EH (cell line): Measurements from ENCODE around the gene NAA50.

ENCODE experiments used
- DNase-seq: peaks from one replicate; pipeline ENCODE4 v3.0.0-alpha.2; 2015; ENCODE audit warnings: low read depth

The NAA50 gene

DNA sequence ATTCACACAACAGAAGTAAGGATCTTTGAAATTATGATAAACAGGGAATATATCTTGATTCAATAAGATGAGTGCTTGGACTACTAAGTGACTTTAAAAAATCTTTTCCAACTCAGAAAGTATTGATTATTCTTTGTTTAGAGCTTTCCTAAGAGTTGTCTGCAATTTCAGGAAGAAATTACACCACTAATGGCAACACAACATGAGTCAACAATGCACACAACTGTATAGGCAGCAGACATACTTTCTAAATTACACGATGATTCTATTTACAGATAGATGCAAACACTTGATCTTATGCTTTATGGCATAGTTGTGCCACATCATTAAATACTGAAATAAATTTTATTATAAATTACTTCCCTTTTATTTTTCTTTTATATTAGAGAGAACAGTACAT, 4.4 kb downstream of the NAA50 start:
- DNase-seq = no peak

DNA sequence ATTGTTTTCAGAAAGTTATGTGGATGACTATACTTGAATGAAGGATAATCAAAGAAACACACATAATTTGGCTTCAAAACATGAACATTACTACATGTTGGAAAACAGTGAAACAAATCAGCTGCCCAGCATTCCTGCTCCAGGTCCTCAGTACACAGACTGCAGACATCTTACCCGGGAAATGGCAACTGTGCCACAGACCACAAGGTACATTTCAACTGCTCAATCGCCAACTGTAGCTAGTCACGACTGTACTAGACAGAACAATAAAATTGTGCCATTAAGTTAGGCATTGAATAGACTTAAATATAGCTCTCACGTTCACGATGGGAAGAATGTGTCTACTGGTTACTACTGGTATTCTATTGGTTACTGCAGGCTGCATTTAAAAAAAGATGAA, 5.0 kb downstream of the NAA50 start:
- DNase-seq = peak; percentile 32

DNA sequence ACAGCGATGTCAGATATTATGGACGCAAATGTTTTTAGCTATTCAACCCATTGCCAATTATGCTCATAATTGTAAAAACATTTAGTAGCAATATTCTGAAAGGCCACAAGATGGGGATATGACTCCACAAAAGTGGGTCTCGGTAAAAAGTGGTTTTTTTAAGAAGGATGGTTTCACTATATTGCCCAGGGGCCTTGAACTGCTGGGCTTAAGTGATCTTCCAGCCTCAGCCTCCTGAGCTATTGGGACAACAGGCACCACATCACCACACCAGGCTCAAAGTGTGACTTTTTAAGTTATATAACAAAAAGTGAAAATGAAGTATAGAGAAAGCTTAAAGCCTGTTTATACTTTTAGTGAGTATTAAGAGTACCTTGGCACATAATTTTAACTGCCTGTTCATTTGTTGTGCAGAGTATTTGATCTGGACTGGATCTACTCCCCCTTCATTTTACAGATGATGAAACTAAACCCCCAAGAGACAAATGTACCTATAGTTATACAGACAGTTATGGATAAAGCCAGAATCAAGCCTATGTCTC, 9.4 kb downstream of the NAA50 start:
- peak; percentile 74 for DNase-seq

DNA sequence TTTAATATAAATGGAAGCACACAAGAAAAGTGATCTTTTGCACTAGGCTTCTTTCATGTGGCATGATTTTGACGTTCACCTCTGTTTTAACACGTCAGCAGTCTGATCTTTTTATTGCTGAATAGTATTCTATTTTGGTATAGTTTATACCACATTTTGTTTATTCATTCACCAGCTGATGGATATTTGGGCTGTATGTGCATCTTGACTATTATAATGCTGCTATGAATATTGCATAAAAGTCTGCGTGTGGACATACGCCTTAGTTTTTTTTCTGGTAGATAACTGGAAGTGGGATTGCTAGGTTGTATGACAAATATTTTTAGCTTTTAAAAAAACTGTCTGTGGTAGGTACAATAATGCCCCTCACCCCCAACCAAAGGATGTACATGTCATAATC, 14.4 kb downstream of the NAA50 start:
- no peak for DNase-seq

DNA sequence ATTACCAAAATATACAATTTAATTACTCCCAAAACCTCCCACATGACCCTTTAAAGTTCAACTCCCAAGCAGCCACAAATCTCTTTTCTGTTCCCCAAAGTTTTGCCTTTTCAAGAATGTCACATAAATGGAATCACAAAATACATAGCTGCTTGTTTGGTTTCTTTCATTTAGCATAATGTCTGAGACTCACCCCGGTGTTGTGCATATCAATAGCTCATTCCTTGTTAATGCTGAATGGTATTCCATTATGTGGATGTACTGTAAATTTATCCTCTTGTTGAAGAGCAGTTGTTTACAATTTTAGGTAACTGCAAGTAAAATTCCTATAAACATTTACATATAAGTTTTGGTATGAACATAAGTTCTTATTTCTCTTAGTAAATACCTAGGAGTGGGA, 15.5 kb downstream of the NAA50 start:
- DNase-seq = no peak

DNA sequence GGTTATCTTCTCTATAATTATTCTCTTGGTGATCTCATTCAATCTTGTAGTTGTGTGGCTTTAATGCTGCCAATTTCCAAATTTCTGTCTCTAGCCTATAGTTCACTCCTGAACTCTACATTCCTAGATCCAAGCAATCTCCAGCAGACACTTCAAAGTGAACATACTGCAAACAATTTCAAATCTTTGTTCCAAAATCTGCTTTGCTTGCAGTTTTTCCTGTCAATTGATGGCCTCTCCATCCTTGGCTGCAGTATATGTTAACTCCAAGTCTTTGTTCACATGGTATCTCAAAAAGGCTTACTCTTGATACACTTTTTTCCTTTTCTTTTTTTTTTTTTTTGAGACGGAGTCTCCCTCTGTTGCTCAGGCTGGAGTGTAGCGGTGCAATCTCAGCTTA, 17.4 kb downstream of the NAA50 start:
- DNase-seq = no peak

DNA sequence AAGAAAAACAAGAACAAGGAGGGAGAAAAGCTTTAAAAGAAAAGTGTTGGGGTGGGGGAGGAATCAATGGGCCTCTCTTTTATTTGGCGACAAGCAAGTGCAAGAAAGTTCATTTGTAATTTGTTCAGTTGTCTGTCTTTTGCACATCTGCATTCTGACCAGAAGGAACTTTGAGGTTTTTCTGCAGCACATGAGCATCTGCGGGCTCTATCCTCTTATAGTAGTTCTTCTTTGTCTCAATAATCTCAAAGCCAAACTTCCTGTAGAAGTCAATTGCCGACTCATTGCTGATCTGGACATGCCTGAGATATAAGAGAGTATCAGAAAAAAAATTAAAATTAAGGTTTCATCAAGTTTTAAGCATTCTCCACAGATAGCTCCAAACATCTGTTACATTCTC, 24.4 kb downstream of the NAA50 start:
- DNase-seq = no peak

DNA sequence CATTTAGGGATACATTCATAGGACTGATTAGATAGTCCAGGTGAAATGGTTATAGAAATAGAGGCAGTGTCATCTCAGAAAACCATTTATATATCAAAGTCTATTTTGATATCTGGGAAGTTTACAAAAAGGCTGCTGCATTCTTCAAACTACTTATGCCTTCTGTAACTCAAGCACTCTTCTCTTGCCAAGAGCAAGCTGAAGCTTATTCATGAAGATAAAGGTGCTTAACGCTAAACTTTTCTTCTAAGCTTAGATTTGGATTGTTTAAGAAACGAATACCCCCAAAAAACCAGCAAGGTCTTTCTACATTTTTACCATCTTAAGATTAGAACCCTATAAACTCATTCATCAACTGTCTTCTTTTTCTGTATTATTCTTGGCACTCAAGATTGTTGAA, 26.3 kb downstream of the NAA50 start:
- no peak for DNase-seq

DNA sequence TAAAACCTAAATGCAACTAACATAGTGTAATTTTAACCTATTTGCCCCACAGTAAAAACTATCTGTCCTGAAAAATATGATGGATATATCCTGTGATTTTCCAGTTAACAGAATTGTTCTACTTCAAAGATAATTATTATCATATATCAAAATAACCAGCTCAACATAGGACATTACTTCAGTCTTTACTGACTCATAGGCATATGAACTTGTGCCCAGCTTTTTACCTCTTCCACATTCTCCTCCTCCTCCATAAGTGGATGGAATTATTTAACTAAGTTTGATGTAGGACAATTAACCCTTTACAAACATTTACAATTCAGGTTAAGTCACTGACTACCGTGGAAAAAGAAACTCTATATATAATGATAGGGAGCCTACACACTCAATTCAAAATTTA, 26.8 kb downstream of the NAA50 start:
- no peak for DNase-seq

DNA sequence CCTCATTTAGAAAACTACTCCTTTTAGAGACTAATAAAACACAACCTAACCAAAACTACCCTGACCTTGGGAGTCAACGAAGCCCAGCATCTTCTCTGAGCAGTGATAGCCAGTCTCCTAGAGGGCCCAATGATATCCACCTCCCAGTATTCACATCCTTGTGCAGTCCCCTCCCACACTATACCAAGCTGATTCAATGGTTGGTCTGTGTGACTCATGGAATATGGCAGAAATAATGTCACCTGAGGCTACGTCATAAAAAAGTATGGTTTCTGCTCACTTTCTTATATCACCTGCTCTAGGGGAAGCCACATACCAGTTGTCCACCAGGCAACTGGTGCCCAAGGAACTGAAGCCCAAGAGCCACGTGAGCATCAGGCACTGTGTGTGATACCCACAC, 28.2 kb downstream of the NAA50 start:
- DNase-seq = no peak

DNA sequence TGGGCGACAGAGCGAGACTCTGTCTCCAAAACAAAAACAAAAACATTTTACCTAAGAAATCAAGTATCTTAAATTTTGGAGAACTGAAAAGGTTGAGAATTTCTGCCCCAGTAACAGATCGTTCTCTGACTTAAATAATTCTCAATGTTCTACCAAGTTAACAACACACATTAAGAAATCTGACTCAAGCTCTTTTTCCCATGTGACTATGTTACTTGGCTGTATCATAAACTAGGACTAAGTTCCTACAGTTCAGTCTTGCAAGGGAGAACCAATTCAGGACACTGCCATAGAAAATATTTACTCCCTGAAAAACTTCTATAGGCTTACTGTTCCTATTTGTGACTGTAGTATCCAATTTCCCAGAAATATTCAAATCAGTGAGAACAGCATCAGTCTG, 28.7 kb downstream of the NAA50 start:
- no peak for DNase-seq

DNA sequence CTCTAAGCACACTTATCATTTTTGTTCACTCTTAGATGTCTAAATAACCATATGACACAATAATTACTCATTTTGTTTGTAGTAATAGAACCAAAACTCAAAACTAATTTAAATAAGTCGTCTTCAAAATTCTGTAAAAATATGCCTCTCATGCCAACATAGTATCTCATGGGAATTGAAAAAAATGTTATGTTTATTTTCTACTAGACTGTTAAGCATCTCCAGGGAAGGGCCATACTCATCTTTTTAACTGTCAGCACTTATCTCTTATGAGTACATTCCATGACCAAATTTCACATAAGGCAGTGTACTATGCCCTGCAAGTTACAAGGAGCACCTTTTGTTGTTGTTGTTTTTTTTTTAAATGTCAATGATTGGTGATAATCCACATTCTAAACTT, 31.3 kb downstream of the NAA50 start:
- no peak for DNase-seq

DNA sequence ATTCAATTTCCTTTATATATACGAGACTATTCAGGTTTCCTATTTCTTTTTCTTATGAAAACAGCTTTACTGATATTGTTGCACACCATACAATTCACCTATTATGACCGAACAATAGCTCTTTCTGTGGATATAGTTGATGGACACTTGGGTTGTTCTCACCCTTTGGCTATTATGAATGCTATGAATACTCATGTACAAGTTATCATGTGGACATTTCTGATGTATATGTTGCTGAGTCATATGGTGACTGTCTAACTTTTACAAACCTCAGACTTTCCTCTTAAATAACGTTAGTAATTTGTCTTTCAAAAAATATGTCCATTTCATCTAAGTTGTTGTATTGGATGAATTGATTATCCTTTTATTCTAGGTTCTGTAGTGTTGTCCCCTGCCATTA, 33.9 kb downstream of the NAA50 start:
- DNase-seq = no peak

DNA sequence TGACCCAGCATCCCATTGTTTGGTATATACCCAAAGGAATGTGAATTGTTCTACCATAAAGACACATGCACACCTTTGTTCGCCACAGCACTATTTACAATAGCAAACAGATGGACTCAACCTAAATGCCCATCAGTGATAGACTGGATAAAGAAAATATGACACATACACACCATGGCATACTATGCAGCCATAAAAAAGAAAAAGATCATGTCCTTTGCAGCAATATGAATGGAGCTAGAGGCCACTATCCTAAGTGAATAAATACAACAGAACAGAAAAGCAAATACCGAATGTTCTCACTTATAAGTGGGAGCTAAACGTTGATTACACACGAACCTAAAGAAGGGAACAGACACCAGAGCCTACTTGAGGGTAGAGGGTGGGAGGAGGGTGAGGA, 38.2 kb downstream of the NAA50 start:
- DNase-seq = no peak

DNA sequence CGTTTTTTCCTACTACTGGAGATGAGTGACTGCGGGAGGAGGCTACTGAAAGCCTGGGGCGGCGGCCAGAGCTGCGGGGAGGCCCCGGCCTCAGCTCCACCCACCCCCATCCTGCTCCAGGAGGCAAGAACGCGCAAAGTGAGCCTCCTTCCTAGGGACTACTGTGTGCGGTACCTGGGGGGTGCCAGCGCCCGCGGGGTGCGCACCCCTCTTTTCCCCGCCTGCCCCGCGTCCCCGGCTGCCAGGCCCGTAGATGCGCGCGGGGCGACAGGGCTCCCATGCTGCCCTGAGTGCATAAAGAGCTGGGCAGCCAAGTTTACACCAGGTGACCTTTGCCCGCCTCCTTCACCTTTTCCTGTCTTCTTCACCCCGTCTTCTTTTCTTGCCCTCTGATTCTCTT, 47.1 kb downstream of the NAA50 start:
- peak; percentile 7 for DNase-seq

DNA sequence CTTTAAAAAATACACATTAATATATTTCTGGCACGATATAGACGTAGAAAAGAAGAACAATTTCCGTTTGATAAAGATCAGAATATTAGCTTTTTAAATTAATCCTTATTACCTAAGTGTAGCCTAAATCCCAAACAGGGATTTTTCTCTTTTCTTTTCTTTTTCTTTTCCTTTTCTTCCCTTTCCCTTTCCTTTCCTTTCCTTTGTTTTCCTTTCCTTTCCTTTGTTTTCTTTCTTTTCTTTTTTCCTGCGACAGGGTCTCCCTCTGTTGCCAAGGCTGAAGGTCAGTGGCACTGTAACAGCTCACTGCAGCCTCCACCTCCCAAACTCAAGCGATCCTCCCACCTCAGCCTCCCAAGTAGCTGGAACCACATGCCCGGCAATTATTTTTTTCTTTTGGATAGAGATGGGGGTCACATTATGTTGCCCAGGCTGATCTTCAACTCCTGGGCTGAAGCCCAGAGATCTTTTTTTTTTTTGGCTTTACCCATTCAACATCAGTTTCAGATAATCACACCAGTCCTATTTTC, 47.8 kb downstream of the NAA50 start:
- no peak for DNase-seq

DNA sequence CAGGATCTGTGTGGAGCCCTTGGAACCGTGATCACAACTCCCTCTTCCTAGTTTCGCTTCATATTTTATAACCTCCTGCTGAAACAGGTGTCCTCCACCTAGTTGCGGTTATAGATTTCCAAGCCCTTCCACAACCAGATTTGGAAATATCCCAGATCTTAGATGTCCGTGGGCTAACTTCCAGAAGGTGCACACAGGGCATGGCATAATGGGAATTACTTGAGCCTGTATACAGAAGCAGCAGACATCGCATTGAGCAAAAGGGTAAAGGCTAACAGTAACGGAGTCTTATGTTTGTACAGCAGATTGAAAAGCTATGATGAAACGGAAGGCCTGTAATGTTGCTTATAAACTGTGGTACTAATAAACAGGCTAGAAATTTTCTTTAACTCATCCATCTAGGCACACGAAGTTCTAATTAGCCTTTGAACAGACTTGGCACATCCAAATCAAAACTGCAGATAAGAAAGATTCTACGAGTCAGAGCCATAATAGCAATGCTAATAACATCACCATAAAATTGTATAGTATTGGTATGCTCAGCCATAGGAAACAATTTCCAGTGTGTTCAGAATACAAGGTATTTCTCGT, 48.5 kb downstream of the NAA50 start:
- DNase-seq = peak; percentile 9

DNA sequence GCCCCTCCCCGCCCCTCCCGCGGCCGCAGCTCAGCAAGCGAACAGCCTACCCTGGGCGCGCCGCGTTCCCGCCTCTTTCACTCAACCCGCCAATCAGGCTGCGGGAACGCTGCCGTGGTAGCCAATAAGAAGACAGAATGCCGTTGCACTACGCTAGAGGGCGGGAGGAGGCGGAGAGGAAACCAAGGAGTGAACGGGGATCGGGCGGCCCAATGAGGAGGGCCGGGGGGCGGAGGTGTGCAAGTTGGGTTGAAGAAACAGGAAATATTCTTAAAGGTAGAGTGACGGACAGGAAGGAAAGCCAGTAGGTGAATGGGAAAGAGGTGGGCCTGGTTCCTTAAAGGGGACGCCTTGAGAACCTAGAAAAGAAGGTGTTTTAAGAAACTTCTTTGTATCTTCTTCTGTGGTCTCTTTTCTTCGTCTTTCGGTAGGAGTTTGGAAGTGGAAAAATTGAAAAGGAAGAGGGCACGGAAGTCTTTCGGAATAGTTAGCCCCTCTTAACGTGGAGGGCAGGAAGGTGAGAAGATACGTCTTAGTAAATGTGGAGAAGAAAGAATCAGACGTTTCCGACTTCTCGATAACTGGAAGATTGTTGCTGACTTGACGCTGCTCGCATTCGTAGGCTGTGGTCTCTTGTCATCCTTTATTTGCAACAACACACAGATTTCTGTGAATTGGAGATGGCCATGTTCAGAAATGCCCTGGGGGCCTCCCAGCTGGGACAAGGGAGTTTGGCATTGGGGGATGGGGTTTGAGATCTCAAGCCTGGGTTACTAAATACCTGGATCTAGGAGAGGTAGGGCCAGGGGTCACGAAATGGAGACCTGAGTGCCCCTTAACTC, 49.2 kb downstream of the NAA50 start:
- peak; percentile 99 for DNase-seq

DNA sequence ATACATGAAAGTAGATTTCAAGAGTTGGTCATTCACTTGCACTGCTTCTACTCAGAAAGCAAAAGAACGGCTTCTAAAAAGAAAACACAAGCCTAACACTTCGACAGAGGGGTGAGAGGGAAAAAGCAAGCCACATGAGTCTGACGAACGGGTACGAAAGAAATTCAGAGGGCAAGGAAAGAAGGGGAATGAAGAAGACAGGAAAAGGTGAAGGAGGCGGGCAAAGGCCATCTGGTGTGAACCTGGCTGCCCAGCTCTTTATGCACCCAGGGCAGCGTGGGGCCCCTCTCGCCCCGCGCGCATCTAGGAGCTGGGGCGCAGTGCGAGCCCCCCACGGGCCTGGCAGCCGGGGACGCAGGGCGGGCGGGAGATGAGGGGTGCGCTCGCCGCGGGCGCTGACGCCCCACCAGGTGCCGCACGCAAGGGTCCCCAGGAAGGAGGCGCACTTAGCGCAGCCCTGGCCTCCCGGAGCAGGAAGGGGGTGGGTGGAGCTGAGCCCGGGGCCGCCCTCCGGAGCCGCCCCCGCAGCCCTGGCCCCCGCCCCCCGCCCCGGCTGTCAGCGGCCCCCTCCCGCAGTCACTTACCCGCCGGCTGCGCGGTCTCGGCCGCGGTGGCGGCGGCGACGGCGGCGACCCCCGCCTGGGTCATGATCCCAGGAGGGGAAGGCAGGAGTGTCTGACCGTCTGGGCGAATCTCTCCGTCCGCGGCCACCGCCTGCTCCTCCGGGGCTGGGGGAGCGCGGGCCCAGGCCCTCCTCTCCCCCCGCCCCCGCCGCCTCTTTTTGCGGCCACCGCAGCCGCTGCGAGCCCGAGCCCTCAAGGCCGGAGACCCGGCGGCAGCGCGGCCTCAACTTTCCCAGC, 50.0 kb downstream of the NAA50 start, which contains the start of gene USF3:
Gene USF3 (minus strand): TSS at position 857 of the 860 bp plus-strand sequence. CDS start 21,764 bp downstream, outside the sequence.
- DNase-seq = peak; percentile 70

DNA sequence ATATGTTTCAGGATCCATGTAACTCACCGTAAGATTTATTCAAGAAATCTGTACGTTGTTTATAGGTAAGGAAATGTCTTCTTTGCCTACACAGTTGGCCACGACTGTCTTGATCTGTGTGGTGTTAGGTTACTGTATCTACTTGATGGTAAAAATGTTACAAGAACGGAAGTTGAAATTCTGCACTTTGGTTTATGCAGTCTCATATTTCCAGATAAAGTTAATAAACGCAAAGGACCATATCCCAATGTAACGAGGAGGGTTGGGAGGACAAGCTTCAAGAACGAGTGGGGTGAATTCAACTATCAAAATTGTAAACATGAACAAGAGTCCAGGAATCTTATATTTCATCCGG, 50.6 kb downstream of the NAA50 start:
- DNase-seq = peak; percentile 35

DNA sequence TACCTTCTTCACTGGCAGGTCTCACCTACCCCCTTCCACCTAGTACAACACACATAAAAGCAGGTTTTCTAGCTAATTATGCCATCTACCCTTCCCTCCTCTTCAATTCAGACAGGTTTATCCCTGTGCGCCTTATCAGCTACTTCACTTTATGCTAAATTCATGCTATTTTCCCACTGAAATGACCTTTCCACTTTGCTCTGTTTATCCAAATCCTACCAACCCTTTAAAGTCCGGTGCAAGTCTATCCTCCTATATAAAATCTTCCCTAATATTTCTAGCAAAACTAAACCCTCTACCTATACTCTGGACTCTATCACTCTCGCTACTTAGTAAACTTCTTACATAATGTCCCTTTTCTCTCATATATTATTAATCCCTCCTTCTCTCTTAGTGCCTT, 55.6 kb downstream of the NAA50 start:
- no peak for DNase-seq

DNA sequence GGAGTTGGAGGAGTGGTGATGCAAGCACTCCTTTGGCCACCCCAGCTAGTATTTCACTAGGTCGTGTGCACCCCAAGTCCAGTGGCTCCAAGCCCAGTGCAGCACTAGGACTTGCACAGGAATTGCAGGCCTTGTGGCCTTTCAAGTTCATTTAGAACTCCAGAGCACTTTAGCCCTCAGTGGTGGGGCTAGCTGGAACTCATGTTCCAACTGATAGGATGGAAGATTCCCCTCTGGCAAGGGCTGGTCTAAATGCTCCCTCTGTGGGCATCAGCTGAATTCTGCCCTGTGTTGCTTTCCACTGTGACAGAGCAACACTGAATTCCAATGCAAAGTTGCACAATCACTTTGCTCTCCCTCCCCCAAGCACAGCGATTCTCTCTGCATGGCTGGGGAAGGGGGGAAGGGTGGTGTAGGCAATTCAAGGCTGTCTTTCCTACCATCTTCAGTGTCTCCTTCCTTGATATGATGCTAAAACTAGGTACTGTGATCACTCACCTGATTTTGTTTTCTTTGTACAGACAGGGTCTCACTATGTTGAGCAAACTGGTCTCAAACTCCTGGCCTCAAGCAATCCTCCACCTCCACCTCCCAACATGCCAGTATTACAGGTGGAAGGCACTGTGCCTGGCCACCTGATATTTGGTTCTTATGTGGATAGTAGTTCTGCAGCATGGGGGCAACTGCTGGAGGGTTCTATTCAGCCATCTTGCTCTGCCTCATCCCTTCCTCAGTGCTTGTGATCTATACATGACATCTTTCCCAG, 59.9 kb downstream of the NAA50 start:
- DNase-seq = peak; percentile 66
